CD4-positive, CD25-positive, alpha-beta regulatory T cell (primary cell): ENCODE results near the gene FAM78B. TPM values are rescaled to one million over a fixed set of nuclear protein-coding genes. Genes with fewer than 3 reads are reported as not detected.

Experiments
- ATAC-seq, 2 donors: fragments of 150-1000 bp; cut with Tn5 transposase; one replicate each; pipeline ENCODE4 v1.10.0; 2021; ENCODE audit warnings: low read depth in 2 of 2, moderate number of reproducible peaks in 2 of 2, moderate library complexity in 1 of 2
- DNase-seq, 3 donors: peaks; one replicate each; pipeline versions ENCODE4 v3.0.0 to v3.0.0-alpha.2; 2012 to 2022; ENCODE audit warnings: mixed read lengths in 1 of 3
- H3K27ac ChIP-seq: one replicate; pipeline ENCODE4 v1.7.0; 2013; ENCODE audit warnings: mild to moderate bottlenecking, low read length; ENCODE audit not compliant: insufficient read depth, poor library complexity, severe bottlenecking
- H3K27me3 ChIP-seq: one replicate; pipeline ENCODE4 v1.7.0; 2013; ENCODE audit warnings: low read length; ENCODE audit not compliant: control insufficient read depth, insufficient read depth
- H3K36me3 ChIP-seq: one replicate; pipeline ENCODE4 v1.7.0; 2013; ENCODE audit warnings: mild to moderate bottlenecking, low read length, moderate library complexity; ENCODE audit not compliant: control insufficient read depth, insufficient read depth
- H3K4me1 ChIP-seq: 2 replicates; pipeline ENCODE4 v1.7.0; 2013; ENCODE audit warnings: mild to moderate bottlenecking, low read length; ENCODE audit not compliant: insufficient read depth, control insufficient read depth, poor library complexity, severe bottlenecking
- H3K4me3 ChIP-seq: one replicate; pipeline ENCODE4 v1.7.0; 2013; ENCODE audit warnings: low read depth, mild to moderate bottlenecking, low read length, moderate library complexity
- H3K9me3 ChIP-seq, 2 experiments: 1 replicate in 1 of 2; 2 replicates in 1 of 2; pipeline ENCODE4 v1.7.0; 2013; ENCODE audit warnings: low read length in 2 of 2, mild to moderate bottlenecking in 1 of 2, moderate library complexity in 1 of 2; ENCODE audit not compliant: control insufficient read depth in 2 of 2
- H3K27ac Mint-ChIP-seq, 3 donors: one replicate each; pipeline ENCODE4 v1.8.0; 2020 to 2022; ENCODE audit warnings: mild to moderate bottlenecking in 3 of 3, mixed read lengths in 3 of 3, moderate library complexity in 2 of 3
- H3K27me3 Mint-ChIP-seq: one replicate; pipeline ENCODE4 v1.8.0; 2022; ENCODE audit warnings: mild to moderate bottlenecking, mixed read lengths
- H3K36me3 Mint-ChIP-seq: one replicate; pipeline ENCODE4 v1.8.0; 2020; ENCODE audit warnings: mixed read lengths
- H3K4me1 Mint-ChIP-seq, 4 donors: one replicate each; pipeline ENCODE4 v1.8.0; 2020 to 2022; ENCODE audit warnings: mixed read lengths in 4 of 4, mild to moderate bottlenecking in 1 of 4
- H3K4me3 Mint-ChIP-seq, 4 donors: one replicate each; pipeline ENCODE4 v1.8.0; 2020 to 2022; ENCODE audit warnings: mild to moderate bottlenecking in 4 of 4, mixed read lengths in 4 of 4, moderate library complexity in 3 of 4
- H3K9me3 Mint-ChIP-seq, 7 donors: one replicate each; pipeline ENCODE4 v1.8.0; 2020 to 2022; ENCODE audit warnings: mixed read lengths in 7 of 7, mild to moderate bottlenecking in 3 of 7, moderate library complexity in 2 of 7
- polyA plus RNA-seq, 4 donors: library from polyadenylated mRNA; unstranded; fragments of 300-500 nt; fragmentation: Illumina TruSeq; gene quantifications; one replicate each; pipeline ENCODE4 v1.2.3, GENCODE V29; 2021
- total RNA-seq: library from RNA; stranded (reverse); gene quantifications from one replicate; pipeline ENCODE4 v1.2.3, GENCODE V29; 2022

The FAM78B gene
- total and polyA plus RNA-seq, 5 donors from 2014 or later = 0.07 to 0.30 TPM; not detected in 3

- no peak overlapping the region for H3K4me3 Mint-ChIP-seq
- ATAC-seq = no peak
Observed at GRCh38 chr1:166039436-166040201, 127.2 kb downstream of the FAM78B start.

GRCh38 chr1:166036092-166036491 is 130.7 kb downstream of the FAM78B start:
- Histone ChIP-seq H3K36me3 (no peaks in the 10 kb centered on the region), H3K9me3 (no peaks in the 10 kb centered on the region), H3K4me1 (no peaks in the 10 kb centered on the region), H3K27me3 (peaks cover 2% of the 10 kb centered on the region), H3K27ac (no peak overlapping the region), H3K4me3 (no peak overlapping the region)
- peaks cover 28% of the 10 kb centered on the region for H3K27me3 Mint-ChIP-seq
- H3K27ac Mint-ChIP-seq = no peak overlapping the region
- H3K4me3 Mint-ChIP-seq = peak overlapping the region in 1 of 4 donors; percentile 79
- DNase-seq = no peak
- H3K4me1 Mint-ChIP-seq = no peaks in the 10 kb centered on the region
- H3K9me3 Mint-ChIP-seq = peaks cover 0 to 2% (median 0%) of the 10 kb centered on the region in 7 donors
- no peak for ATAC-seq
- no peaks in the 10 kb centered on the region for H3K36me3 Mint-ChIP-seq

More at GRCh38 chr1:166039436-166040201, 127.2 kb downstream of the FAM78B start:
- Histone ChIP-seq H3K9me3 (no peaks in the 10 kb centered on the region), H3K4me3 (no peak overlapping the region), H3K4me1 (no peaks in the 10 kb centered on the region), H3K27me3 (peaks cover 2% of the 10 kb centered on the region), H3K36me3 (no peaks in the 10 kb centered on the region), H3K27ac (no peak overlapping the region)
- H3K27ac Mint-ChIP-seq = no peak overlapping the region
- no peaks in the 10 kb centered on the region for H3K4me1 Mint-ChIP-seq
- no peak for DNase-seq
- peaks cover 0 to 4% (median 0%) of the 10 kb centered on the region in 7 donors for H3K9me3 Mint-ChIP-seq
- peaks cover 29% of the 10 kb centered on the region for H3K27me3 Mint-ChIP-seq
- H3K36me3 Mint-ChIP-seq = no peaks in the 10 kb centered on the region

GRCh38 chr1:166032572-166033371 is 134.0 kb downstream of the FAM78B start:
- no peaks in the 10 kb centered on the region for H3K36me3 ChIP-seq
- no peaks in the 10 kb centered on the region for H3K4me1 Mint-ChIP-seq
- no peak overlapping the region for H3K4me3 ChIP-seq
- peaks cover 0 to 2% (median 0%) of the 10 kb centered on the region in 7 donors for H3K9me3 Mint-ChIP-seq
- H3K36me3 Mint-ChIP-seq = no peaks in the 10 kb centered on the region
- no peak overlapping the region for H3K4me3 Mint-ChIP-seq
- peaks cover 29% of the 10 kb centered on the region for H3K27me3 Mint-ChIP-seq
- no peaks in the 10 kb centered on the region for H3K4me1 ChIP-seq
- no peaks in the 10 kb centered on the region for H3K9me3 ChIP-seq
- no peak for DNase-seq
- H3K27me3 ChIP-seq = peaks cover 2% of the 10 kb centered on the region
- no peak overlapping the region for H3K27ac Mint-ChIP-seq
- ATAC-seq = no peak
- H3K27ac ChIP-seq = no peak overlapping the region

- Mint-ChIP-seq H3K9me3 (peaks cover 0 to 2% (median 0%) of the 10 kb centered on the region in 7 donors), H3K4me1 (no peaks in the 10 kb centered on the region), H3K27ac (no peak overlapping the region), H3K27me3 (peaks cover 31% of the 10 kb centered on the region), H3K4me3 (no peak overlapping the region), H3K36me3 (no peaks in the 10 kb centered on the region)
- ATAC-seq = no peak
- Histone ChIP-seq H3K9me3 (no peaks in the 10 kb centered on the region), H3K4me3 (no peak overlapping the region), H3K27ac (no peak overlapping the region), H3K4me1 (no peaks in the 10 kb centered on the region), H3K27me3 (peaks cover 2% of the 10 kb centered on the region), H3K36me3 (no peaks in the 10 kb centered on the region)
- no peak for DNase-seq
Observed at GRCh38 chr1:166031932-166032571, 134.7 kb downstream of the FAM78B start.

- Mint-ChIP-seq H3K36me3 (no peaks in the 10 kb centered on the region), H3K27me3 (peaks cover 27% of the 10 kb centered on the region), H3K4me3 (no peak overlapping the region), H3K9me3 (peaks cover 0 to 1% (median 0%) of the 10 kb centered on the region in 7 donors), H3K27ac (no peak overlapping the region), H3K4me1 (no peaks in the 10 kb centered on the region)
- DNase-seq (no peak), ATAC-seq (no peak)
- Histone ChIP-seq H3K27me3 (no peaks in the 10 kb centered on the region), H3K4me1 (no peaks in the 10 kb centered on the region), H3K4me3 (no peak overlapping the region), H3K36me3 (no peaks in the 10 kb centered on the region), H3K27ac (no peak overlapping the region), H3K9me3 (no peaks in the 10 kb centered on the region)
Observed at GRCh38 chr1:166029196-166029945, 137.4 kb downstream of the FAM78B start.

GRCh38 chr1:166026555-166026954 is 140.2 kb downstream of the FAM78B start:
- Histone ChIP-seq H3K36me3 (no peaks in the 10 kb centered on the region), H3K27me3 (no peaks in the 10 kb centered on the region), H3K27ac (no peak overlapping the region), H3K4me1 (no peaks in the 10 kb centered on the region), H3K4me3 (no peak overlapping the region), H3K9me3 (no peaks in the 10 kb centered on the region)
- H3K36me3 Mint-ChIP-seq = no peaks in the 10 kb centered on the region
- no peaks in the 10 kb centered on the region for H3K4me1 Mint-ChIP-seq
- H3K4me3 Mint-ChIP-seq = no peak overlapping the region
- ATAC-seq (no peak), DNase-seq (no peak)
- H3K9me3 Mint-ChIP-seq = peaks cover 0 to 5% (median 0%) of the 10 kb centered on the region in 7 donors
- peaks cover 29% of the 10 kb centered on the region for H3K27me3 Mint-ChIP-seq
- H3K27ac Mint-ChIP-seq = no peak overlapping the region

GRCh38 chr1:166026143-166026542 is 140.7 kb downstream of the FAM78B start:
- Mint-ChIP-seq H3K27me3 (peaks cover 26% of the 10 kb centered on the region), H3K9me3 (peaks cover 0 to 5% (median 0%) of the 10 kb centered on the region in 7 donors), H3K27ac (no peak overlapping the region), H3K4me3 (no peak overlapping the region), H3K36me3 (no peaks in the 10 kb centered on the region), H3K4me1 (no peaks in the 10 kb centered on the region)
- ATAC-seq (no peak), DNase-seq (no peak)
- Histone ChIP-seq H3K9me3 (no peaks in the 10 kb centered on the region), H3K4me1 (no peaks in the 10 kb centered on the region), H3K27ac (no peak overlapping the region), H3K27me3 (no peaks in the 10 kb centered on the region), H3K4me3 (no peak overlapping the region), H3K36me3 (no peaks in the 10 kb centered on the region)
